ENCODE measurements around the gene KNTC1. TPM values are rescaled to one million over a fixed set of nuclear protein-coding genes. Genes with fewer than 3 reads are reported as not detected.

The KNTC1 gene
- polyA plus RNA-seq, 2 of the 4 experiments (the other 2 are of a cell fraction), result 30.6 to 68.7 TPM

DNA sequence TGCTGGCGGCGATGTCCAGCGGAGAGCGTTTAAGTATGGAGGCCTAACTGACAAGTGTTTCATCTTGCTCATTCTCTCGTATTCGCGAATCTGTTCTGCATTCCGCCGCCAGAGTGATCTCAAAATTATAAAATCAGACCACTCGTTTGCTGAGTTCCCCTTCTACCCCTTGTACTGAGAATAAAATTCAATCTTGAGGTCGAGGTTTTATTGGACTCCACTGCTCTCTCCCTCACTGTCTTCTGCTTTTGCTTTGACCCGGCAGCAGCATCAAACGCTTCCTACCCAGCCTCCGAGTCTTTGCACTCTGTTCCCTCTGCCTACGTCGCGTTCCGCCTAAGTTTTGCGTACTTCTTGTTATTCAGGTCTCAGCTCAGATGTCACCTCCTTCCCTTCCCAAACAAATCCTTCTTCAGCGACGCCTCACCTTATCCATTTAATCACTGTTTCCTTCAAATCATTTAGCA is 462 bp downstream of the KNTC1 start:
- Histone ChIP-seq H3K4me3 (peak overlapping the region; percentile 69), H3K27ac (peak overlapping the region; percentile 74 to 87), H3K9me3 (no peaks in the 10 kb centered on the region), H3K4me2 (peak overlapping the region; percentile 83), H3K4me1 (peaks cover 22% of the 10 kb centered on the region)
- ATAC-seq, result peak in 1 of 2 experiments; percentile 23; a peak in 3 of 6 replicates
- DNase-seq (ENCODE audit: low read depth in 1 of 2, low spot score in 1 of 2), result peak; percentile 27 to 42
- peak; percentile 71 for TF ChIP-seq KDM5A (IDR thresholded peaks at IDR 0.05)
- TF ChIP-seq HEYL (CRISPR knock-in tag; IDR thresholded peaks at IDR 0.05), result 0 out of 2 replicates have a peak, but pooled peaks have one; percentile 27
- no peak for TF ChIP-seq CBX8 (IDR thresholded peaks at IDR 0.05)
- TF ChIP-seq, protein P1, sequence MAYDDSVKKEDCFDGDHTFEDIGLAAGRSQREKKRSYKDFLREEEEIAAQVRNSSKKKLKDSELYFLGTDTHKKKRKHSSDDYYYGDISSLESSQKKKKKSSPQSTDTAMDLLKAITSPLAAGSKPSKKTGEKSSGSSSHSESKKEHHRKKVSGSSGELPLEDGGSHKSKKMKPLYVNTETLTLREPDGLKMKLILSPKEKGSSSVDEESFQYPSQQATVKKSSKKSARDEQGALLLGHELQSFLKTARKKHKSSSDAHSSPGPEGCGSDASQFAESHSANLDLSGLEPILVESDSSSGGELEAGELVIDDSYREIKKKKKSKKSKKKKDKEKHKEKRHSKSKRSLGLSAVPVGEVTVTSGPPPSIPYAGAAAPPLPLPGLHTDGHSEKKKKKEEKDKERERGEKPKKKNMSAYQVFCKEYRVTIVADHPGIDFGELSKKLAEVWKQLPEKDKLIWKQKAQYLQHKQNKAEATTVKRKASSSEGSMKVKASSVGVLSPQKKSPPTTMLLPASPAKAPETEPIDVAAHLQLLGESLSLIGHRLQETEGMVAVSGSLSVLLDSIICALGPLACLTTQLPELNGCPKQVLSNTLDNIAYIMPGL (CRISPR knock-in tag; IDR thresholded peaks at IDR 0.05; ENCODE audit: borderline replicate concordance), result no peak
- TF ChIP-seq HOXB5 (CRISPR knock-in tag; IDR thresholded peaks at IDR 0.05), result no peak
- no peak for TF ChIP-seq HOXA7 (CRISPR knock-in tag; IDR thresholded peaks at IDR 0.05)
- FAIRE-seq, result no peak
- ChIA-PET CTCF (interaction anchor here (0.9 to 1.3 kb wide), 2 partner anchors 15 to 128 kb away, joined by 3 to 8 read pairs; no protein-coding TSS in a partner anchor), POLR2A (interaction anchor here (0.6 to 2.3 kb wide), 15 partner anchors 8 to 225 kb away, joined by 3 to 53 read pairs (median 5); partner anchors contain the start of genes DENR and ZCCHC8)
- 1% methylated on average over 21 of the region's 21 CpGs for WGBS (ENCODE audit: missing lambda C conversion rate)

GRCh38 chr12:122528582-122528981 is 1.5 kb downstream of the KNTC1 start:
- Histone ChIP-seq H3K4me1 (peaks cover 11% of the 10 kb centered on the region), H3K4me3 (peak overlapping the region; percentile 69; the same call in 2 of the 3 replicates), H3K27ac (peak overlapping the region in 1 of 2 experiments; percentile 87; a peak in 2 of 6 replicates), H3K9me3 (no peaks in the 10 kb centered on the region), H3K4me2 (peak overlapping the region; percentile 83)
- DNase-seq (ENCODE audit: low read depth in 1 of 2, low spot score in 1 of 2), result no peak
- 93% methylated on average over 7 of the region's 7 CpGs for WGBS (ENCODE audit: missing lambda C conversion rate)
- ChIA-PET CTCF (interaction anchor here (0.9 to 1.0 kb wide), 2 partner anchors 14 to 173 kb away, joined by 3 read pairs; no protein-coding TSS in a partner anchor), POLR2A (no interaction called here)
- no peak for ATAC-seq
- TF ChIP-seq JUNB (IDR thresholded peaks at IDR 0.05), result no peak
- no peak for TF ChIP-seq MYC (IDR thresholded peaks at IDR 0.05; ENCODE audit: borderline replicate concordance, low read length)
- TF ChIP-seq RFX5 (IDR thresholded peaks at IDR 0.05), result no peak
- TF ChIP-seq ZC3H11A (IDR thresholded peaks at IDR 0.05), result no peak
- FAIRE-seq, result no peak

DNA sequence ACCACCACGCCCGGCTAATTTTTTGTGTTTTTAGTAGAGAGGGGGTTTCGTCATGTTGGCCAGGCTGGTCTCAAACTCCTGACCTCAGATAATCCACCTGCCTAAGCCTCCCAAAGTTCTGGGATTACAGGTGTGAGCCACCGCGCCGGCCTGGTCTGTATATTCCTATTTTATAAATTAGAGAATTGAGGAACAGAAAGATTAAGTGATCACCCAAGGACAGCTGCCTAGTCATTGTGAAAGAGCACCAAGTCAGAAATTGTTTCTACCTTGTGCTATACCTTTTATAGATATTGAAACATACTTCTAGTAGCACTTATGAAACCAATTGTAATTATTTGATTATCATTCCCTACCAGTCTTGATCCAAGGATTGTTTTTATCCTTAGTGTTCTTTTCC is 1.9 kb downstream of the KNTC1 start:
- FAIRE-seq (no peak), ATAC-seq (no peak), DNase-seq (ENCODE audit: low read depth in 1 of 2, low spot score in 1 of 2) (no peak)
- H3K4me3 ChIP-seq, result no peak overlapping the region
- H3K4me2 ChIP-seq, result no peak overlapping the region; the same call in 2 of the 3 replicates
- H3K27ac ChIP-seq, result no peak overlapping the region
- H3K4me1 ChIP-seq, result peaks cover 7% of the 10 kb centered on the region; the same call in 2 of the 3 replicates
- WGBS (ENCODE audit: missing lambda C conversion rate), result 96% methylated on average over 6 of the region's 6 CpGs
- CTCF ChIA-PET, result interaction anchor here (1.0 kb wide), 1 partner anchor 173 kb away, joined by 3 read pairs; no protein-coding TSS in a partner anchor
- no peaks in the 10 kb centered on the region for H3K9me3 ChIP-seq
- TF ChIP-seq TP53 (CRISPR knock-in tag; IDR thresholded peaks at IDR 0.05) (no peak), JUN (IDR thresholded peaks at IDR 0.05) (no peak)
- TF ChIP-seq, protein P1 (CRISPR knock-in tag; IDR thresholded peaks at IDR 0.05; ENCODE audit: borderline replicate concordance), result no peak
- POLR2A ChIA-PET, result no interaction called here

GRCh38 chr12:122533856-122534255 is 6.8 kb downstream of the KNTC1 start:
- Histone ChIP-seq H3K9me3 (no peaks in the 10 kb centered on the region), H3K27ac (no peak overlapping the region), H3K4me3 (no peak overlapping the region), H3K4me2 (no peak overlapping the region), H3K4me1 (no peaks in the 10 kb centered on the region; the same call in 2 of the 3 replicates)
- ChIA-PET POLR2A (no interaction called here), CTCF (interaction anchor here (1.2 kb wide), 2 partner anchors 17 to 27 kb away, joined by 4 to 5 read pairs; no protein-coding TSS in a partner anchor)
- ATAC-seq (no peak), FAIRE-seq (no peak), DNase-seq (ENCODE audit: low read depth in 1 of 2, low spot score in 1 of 2) (no peak)
- TF ChIP-seq, protein P1 (CRISPR knock-in tag; IDR thresholded peaks at IDR 0.05; ENCODE audit: borderline replicate concordance), result no peak
- TF ChIP-seq EHF (CRISPR knock-in tag; IDR thresholded peaks at IDR 0.05) (no peak), HEYL (CRISPR knock-in tag; IDR thresholded peaks at IDR 0.05) (no peak), CEBPB (IDR thresholded peaks at IDR 0.05) (no peak)
- over 99% methylated on average over 2 of the region's 2 CpGs for WGBS (ENCODE audit: missing lambda C conversion rate)

All from A549 (cell line).